Trophoblast cell (in vitro differentiated cells and primary cell): ENCODE data around the gene SRD5A3.
A peak's percentile ranks its signal among the peaks of the same experiment; 100 is the strongest.

Experiments used
- DNase-seq, 2 donors: peaks; one replicate each; pipeline ENCODE4 v3.0.0-alpha.2; 2016
- H2AFZ ChIP-seq: 2 replicates; pipeline ENCODE4 v1.6.1; 2013; ENCODE audit warnings: low read length, moderate library complexity, mild to moderate bottlenecking; ENCODE audit not compliant: insufficient read depth, poor library complexity
- H2AK5ac ChIP-seq: 2 replicates; pipeline ENCODE4 v1.6.1; 2013; ENCODE audit warnings: mild to moderate bottlenecking, low read length
- H2BK120ac ChIP-seq: 2 replicates; pipeline ENCODE4 v1.6.1; 2013; ENCODE audit warnings: low read length, mild to moderate bottlenecking, moderate library complexity; ENCODE audit not compliant: insufficient read depth, poor library complexity
- H2BK12ac ChIP-seq: 2 replicates; pipeline ENCODE4 v1.6.1; 2013; ENCODE audit warnings: mild to moderate bottlenecking, low read length, moderate library complexity
- H2BK5ac ChIP-seq: 2 replicates; pipeline ENCODE4 v1.6.1; 2013; ENCODE audit warnings: low read length, low read depth, moderate library complexity, mild to moderate bottlenecking; ENCODE audit not compliant: poor library complexity
- H3K14ac ChIP-seq: 2 replicates; pipeline ENCODE4 v1.6.1; 2013; ENCODE audit warnings: mild to moderate bottlenecking, low read length
- H3K18ac ChIP-seq: 2 replicates; pipeline ENCODE4 v1.6.1; 2013; ENCODE audit warnings: mild to moderate bottlenecking, low read length
- H3K23ac ChIP-seq: 2 replicates; pipeline ENCODE4 v1.6.1; 2013; ENCODE audit warnings: low read length
- H3K27ac ChIP-seq: 2 replicates; pipeline ENCODE4 v1.5.1; 2013; ENCODE audit warnings: low read depth, mild to moderate bottlenecking, inconsistent platforms, low read length, moderate library complexity
- H3K27me3 ChIP-seq: 2 replicates; pipeline ENCODE4 v1.6.1; 2013; ENCODE audit warnings: inconsistent platforms, mild to moderate bottlenecking, low read length, moderate library complexity; ENCODE audit not compliant: insufficient read depth
- H3K36me3 ChIP-seq, 2 experiments: 1 replicate in 1 of 2; 2 replicates in 1 of 2; pipeline ENCODE4 v1.6.1; 2013; ENCODE audit warnings: low read length in 2 of 2, mild to moderate bottlenecking in 2 of 2, moderate library complexity in 1 of 2; ENCODE audit not compliant: insufficient read depth in 2 of 2, control insufficient read depth in 1 of 2
- H3K4ac ChIP-seq: 2 replicates; pipeline ENCODE4 v1.6.1; 2013; ENCODE audit warnings: low read depth, mild to moderate bottlenecking, low read length, moderate library complexity
- H3K4me1 ChIP-seq, 2 experiments: 1 replicate in 1 of 2; 2 replicates in 1 of 2; pipeline ENCODE4 v1.6.1; 2013; ENCODE audit warnings: low read length in 2 of 2, mild to moderate bottlenecking in 2 of 2, moderate library complexity in 1 of 2; ENCODE audit not compliant: insufficient read depth in 2 of 2, control insufficient read depth in 1 of 2
- H3K4me2 ChIP-seq: 2 replicates; pipeline ENCODE4 v1.6.1; 2013; ENCODE audit warnings: inconsistent platforms, mild to moderate bottlenecking, low read length, moderate library complexity
- H3K4me3 ChIP-seq: 2 replicates; pipeline ENCODE4 v1.5.1; 2013; ENCODE audit warnings: mild to moderate bottlenecking, low read depth, low read length, inconsistent platforms
- H3K79me1 ChIP-seq: one replicate; pipeline ENCODE4 v1.6.1; 2013; ENCODE audit warnings: low read length
- H3K79me2 ChIP-seq: 2 replicates; pipeline ENCODE4 v1.6.1; 2013; ENCODE audit warnings: low read length, mild to moderate bottlenecking; ENCODE audit not compliant: control insufficient read depth, insufficient read depth, poor library complexity
- H3K9ac ChIP-seq: 2 replicates; pipeline ENCODE4 v1.6.1; 2013; ENCODE audit warnings: mild to moderate bottlenecking, low read length
- H3K9me3 ChIP-seq: 2 replicates; pipeline ENCODE4 v1.6.1; 2013; ENCODE audit warnings: low read depth, mild to moderate bottlenecking, control low read depth, inconsistent platforms, low read length; ENCODE audit not compliant: insufficient read depth
- H4K12ac ChIP-seq: 2 replicates; pipeline ENCODE4 v1.6.1; 2013; ENCODE audit warnings: low read depth, mild to moderate bottlenecking, low read length, moderate library complexity
- H4K8ac ChIP-seq: 2 replicates; pipeline ENCODE4 v1.6.1; 2013; ENCODE audit warnings: low read depth, mild to moderate bottlenecking, low read length, moderate library complexity
- H4K91ac ChIP-seq: one replicate; pipeline ENCODE4 v1.6.1; 2013; ENCODE audit warnings: low read depth, mild to moderate bottlenecking, low read length, moderate library complexity
- WGBS: extraction: QIAGEN DNeasy Blood & Tissue Kit; methylation state at CpG from one replicate; pipeline ENCODE4 v1.1.7; 2013; ENCODE audit warnings: missing lambda C conversion rate; ENCODE audit not compliant: insufficient read length, insufficient coverage; ENCODE audit errors: extremely low coverage; 5-methylcytosine and 5-hydroxymethylcytosine counted together

The SRD5A3 gene

GRCh38 chr4:55318175-55319129 lies 27.6 kb upstream of the SRD5A3 start:
- Histone ChIP-seq H3K9me3 (no peaks in the 10 kb centered on the region), H3K79me2 (no peaks in the 10 kb centered on the region), H2BK120ac (no peak overlapping the region), H3K18ac (no peak overlapping the region), H4K12ac (no peak overlapping the region), H3K79me1 (no peaks in the 10 kb centered on the region), H2AFZ (no peak overlapping the region), H3K36me3 (no peaks in the 10 kb centered on the region), H3K4me2 (no peak overlapping the region), H3K4me1 (no peaks in the 10 kb centered on the region), H3K14ac (no peak overlapping the region), H3K4ac (no peak overlapping the region), H3K27me3 (no peaks in the 10 kb centered on the region), H3K4me3 (no peak overlapping the region), H4K91ac (no peak overlapping the region), H2AK5ac (no peak overlapping the region), H3K27ac (no peak overlapping the region), H2BK12ac (no peak overlapping the region), H3K23ac (no peak overlapping the region), H3K9ac (no peak overlapping the region), H4K8ac (no peak overlapping the region), H2BK5ac (no peak overlapping the region)
- no peak for DNase-seq
- no CpG with 5 or more reads among the region's 5 CpGs for WGBS

DNA sequence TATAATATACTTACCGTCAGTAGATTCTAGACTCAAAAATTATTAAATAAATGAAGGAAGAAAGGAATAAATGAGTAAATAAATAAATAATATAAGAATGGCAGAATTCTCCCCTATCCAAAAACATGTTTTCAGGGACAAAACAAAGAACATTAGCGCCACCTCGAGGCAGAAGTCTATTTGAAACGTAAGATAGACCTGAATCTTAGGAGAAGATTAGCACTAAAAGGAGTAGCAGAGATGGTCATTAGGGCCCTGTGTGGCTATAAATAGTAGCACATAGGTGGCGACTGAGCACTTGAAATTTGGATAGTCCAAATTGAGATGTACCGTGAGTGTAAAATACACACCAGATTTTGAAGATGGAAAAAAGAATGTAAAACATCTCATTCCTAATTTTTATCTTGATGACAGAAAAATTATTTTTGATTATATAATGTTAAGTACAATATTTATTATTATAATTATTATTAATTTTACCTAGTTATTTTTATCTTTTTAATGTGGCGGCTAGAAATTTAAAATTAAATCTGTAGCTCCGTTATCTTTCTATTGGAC lies 24.3 kb upstream of the SRD5A3 start:
- H2BK5ac ChIP-seq: no peak overlapping the region
- H3K27ac ChIP-seq: no peak overlapping the region
- H4K91ac ChIP-seq: no peak overlapping the region
- no peaks in the 10 kb centered on the region for H3K4me1 ChIP-seq
- no peak overlapping the region for H2BK120ac ChIP-seq
- no peak overlapping the region for H3K14ac ChIP-seq
- no peak overlapping the region for H3K4ac ChIP-seq
- no peak overlapping the region for H3K18ac ChIP-seq
- no peak overlapping the region for H2AFZ ChIP-seq
- no peak overlapping the region for H4K12ac ChIP-seq
- no peak overlapping the region for H3K23ac ChIP-seq
- H3K9ac ChIP-seq: no peak overlapping the region
- peak; percentile 88 to 99 for DNase-seq
- no peaks in the 10 kb centered on the region for H3K27me3 ChIP-seq
- no peak overlapping the region for H2BK12ac ChIP-seq
- no peaks in the 10 kb centered on the region for H3K36me3 ChIP-seq
- H3K4me2 ChIP-seq: no peak overlapping the region
- no peaks in the 10 kb centered on the region for H3K79me2 ChIP-seq
- H3K9me3 ChIP-seq: no peaks in the 10 kb centered on the region
- no peak overlapping the region for H4K8ac ChIP-seq
- H3K79me1 ChIP-seq: no peaks in the 10 kb centered on the region
- WGBS: no CpG with 5 or more reads among the region's 8 CpGs
- H3K4me3 ChIP-seq: no peak overlapping the region
- no peak overlapping the region for H2AK5ac ChIP-seq

- Histone ChIP-seq H4K8ac (no peak overlapping the region), H2BK12ac (no peak overlapping the region), H3K9me3 (no peaks in the 10 kb centered on the region), H2AK5ac (no peak overlapping the region), H3K36me3 (no peaks in the 10 kb centered on the region), H3K27me3 (no peaks in the 10 kb centered on the region), H3K18ac (no peak overlapping the region), H3K27ac (no peak overlapping the region), H4K12ac (no peak overlapping the region), H3K9ac (no peak overlapping the region), H3K4me1 (no peaks in the 10 kb centered on the region), H3K23ac (no peak overlapping the region), H3K14ac (no peak overlapping the region), H2AFZ (no peak overlapping the region), H4K91ac (no peak overlapping the region), H3K79me1 (no peaks in the 10 kb centered on the region), H3K79me2 (no peaks in the 10 kb centered on the region), H2BK5ac (no peak overlapping the region), H3K4me3 (no peak overlapping the region), H2BK120ac (no peak overlapping the region), H3K4ac (no peak overlapping the region), H3K4me2 (no peak overlapping the region)
- no peak for DNase-seq
These were observed 22.7 kb upstream of the SRD5A3 start for GRCh38 chr4:55323375-55323774.

DNA sequence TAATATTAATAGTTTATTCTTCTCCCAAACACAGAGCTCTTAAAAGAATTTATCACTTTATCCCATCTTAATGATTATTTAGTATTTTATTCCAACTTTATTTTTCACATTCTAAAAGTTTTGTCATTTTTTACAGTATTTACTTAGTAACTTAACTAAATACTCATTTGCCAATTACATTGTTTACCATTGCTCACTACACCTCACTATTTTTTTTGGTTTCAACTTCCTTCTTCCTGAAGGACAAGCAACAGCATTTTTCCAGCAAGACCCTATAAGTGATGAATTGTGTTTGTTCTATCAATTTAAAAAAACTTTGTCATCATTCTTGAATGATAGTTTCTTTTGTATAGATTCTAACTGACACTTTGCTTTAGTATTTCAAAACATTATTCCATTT lies 19.4 kb upstream of the SRD5A3 start:
- Histone ChIP-seq H2AK5ac (no peak overlapping the region), H2BK5ac (no peak overlapping the region), H2BK120ac (no peak overlapping the region), H3K9me3 (no peaks in the 10 kb centered on the region), H3K4me3 (no peak overlapping the region), H2BK12ac (no peak overlapping the region), H3K4ac (no peak overlapping the region), H3K14ac (no peak overlapping the region), H3K27me3 (no peaks in the 10 kb centered on the region), H3K79me1 (no peaks in the 10 kb centered on the region), H3K79me2 (no peaks in the 10 kb centered on the region), H3K4me2 (no peak overlapping the region), H2AFZ (no peak overlapping the region), H3K9ac (no peak overlapping the region), H3K4me1 (no peaks in the 10 kb centered on the region), H3K27ac (no peak overlapping the region), H4K12ac (no peak overlapping the region), H4K91ac (no peak overlapping the region), H3K36me3 (no peaks in the 10 kb centered on the region), H3K18ac (no peak overlapping the region), H3K23ac (no peak overlapping the region), H4K8ac (no peak overlapping the region)
- DNase-seq: no peak
